IPS DF 6.9 (cell line): ENCODE results near the gene THAP2.
"Not testable (repeated sequence)": the region's sequence is repeated elsewhere in the genome, so short reads cannot be mapped to it uniquely, and the experiment has no call there.

ENCODE experiments used
- DNase-seq: peaks from one replicate; pipeline ENCODE4 v3.0.0-alpha.2; 2013; ENCODE audit warnings: low read depth, low spot score
- H3K27ac ChIP-seq: one replicate; pipeline ENCODE4 v1.5.1; 2013; ENCODE audit warnings: low read length, control low read depth
- H3K27me3 ChIP-seq: 2 replicates; pipeline ENCODE4 v1.6.1; 2013; ENCODE audit warnings: mild to moderate bottlenecking, low read length; ENCODE audit not compliant: control insufficient read depth, insufficient read depth
- H3K36me3 ChIP-seq: 2 replicates; pipeline ENCODE4 v1.6.1; 2013; ENCODE audit warnings: low read length; ENCODE audit not compliant: control insufficient read depth, insufficient read depth
- H3K4me1 ChIP-seq: 2 replicates; pipeline ENCODE4 v1.6.1; 2013; ENCODE audit warnings: low read length; ENCODE audit not compliant: control insufficient read depth, insufficient read depth
- H3K4me3 ChIP-seq: 2 replicates; pipeline ENCODE4 v1.5.1; 2013; ENCODE audit warnings: mild to moderate bottlenecking, low read length
- H3K9me3 ChIP-seq: 2 replicates; pipeline ENCODE4 v1.6.1; 2013; ENCODE audit warnings: low read length, inconsistent platforms; ENCODE audit not compliant: control insufficient read depth, insufficient read depth
- WGBS: extraction: QIAGEN DNeasy Blood & Tissue Kit; methylation state at CpG from one replicate; pipeline ENCODE4 v1.1.7; 2013; ENCODE audit warnings: mixed read lengths, missing lambda C conversion rate; ENCODE audit not compliant: insufficient read length, insufficient coverage; 5-methylcytosine and 5-hydroxymethylcytosine counted together

The THAP2 gene

GRCh38 chr12:71695782-71696181 is 31.7 kb downstream of the THAP2 start:
- no peaks in the 10 kb centered on the region for H3K27me3 ChIP-seq
- DNase-seq, result no peak
- no peak overlapping the region for H3K4me3 ChIP-seq
- no CpG with 5 or more reads among the region's 1 CpG for WGBS
- no peaks in the 10 kb centered on the region for H3K36me3 ChIP-seq
- no peaks in the 10 kb centered on the region for H3K4me1 ChIP-seq
- H3K9me3 ChIP-seq, result no peaks in the 10 kb centered on the region
- no peak overlapping the region for H3K27ac ChIP-seq

GRCh38 chr12:71702181-71702580 is 38.1 kb downstream of the THAP2 start:
- WGBS, result no CpG with 5 or more reads among the region's 8 CpGs
- H3K27me3 ChIP-seq, H3K27ac ChIP-seq, DNase-seq, H3K4me3 ChIP-seq, H3K9me3 ChIP-seq, H3K36me3 ChIP-seq, H3K4me1 ChIP-seq: not testable (repeated sequence)

- Histone ChIP-seq H3K27me3 (no peaks in the 10 kb centered on the region), H3K4me3 (no peak overlapping the region), H3K9me3 (no peaks in the 10 kb centered on the region), H3K4me1 (no peaks in the 10 kb centered on the region), H3K27ac (no peak overlapping the region), H3K36me3 (no peaks in the 10 kb centered on the region)
- no CpG with 5 or more reads among the region's 5 CpGs for WGBS
- no peak for DNase-seq
Measured at GRCh38 chr12:71702590-71702989, 38.5 kb downstream of the THAP2 start.

GRCh38 chr12:71703206-71703605 is 39.1 kb downstream of the THAP2 start:
- H3K9me3 ChIP-seq, result no peaks in the 10 kb centered on the region
- H3K36me3 ChIP-seq, result no peaks in the 10 kb centered on the region
- H3K4me1 ChIP-seq, result no peaks in the 10 kb centered on the region
- DNase-seq, result no peak
- H3K27me3 ChIP-seq, result no peaks in the 10 kb centered on the region
- WGBS, result no CpG with 5 or more reads among the region's 2 CpGs
- H3K27ac ChIP-seq, result no peak overlapping the region
- H3K4me3 ChIP-seq, result no peak overlapping the region

GRCh38 chr12:71704920-71705319 is 40.8 kb downstream of the THAP2 start:
- no peaks in the 10 kb centered on the region for H3K27me3 ChIP-seq
- no peak overlapping the region for H3K27ac ChIP-seq
- no peaks in the 10 kb centered on the region for H3K36me3 ChIP-seq
- H3K9me3 ChIP-seq, result no peaks in the 10 kb centered on the region
- no peak overlapping the region for H3K4me3 ChIP-seq
- WGBS, result no CpG with 5 or more reads among the region's 2 CpGs
- H3K4me1 ChIP-seq, result no peaks in the 10 kb centered on the region
- DNase-seq, result no peak

- Histone ChIP-seq H3K9me3 (no peaks in the 10 kb centered on the region), H3K27ac (no peak overlapping the region), H3K27me3 (no peaks in the 10 kb centered on the region), H3K4me3 (no peak overlapping the region), H3K36me3 (no peaks in the 10 kb centered on the region), H3K4me1 (no peaks in the 10 kb centered on the region)
- DNase-seq, result no peak
- no CpG with 5 or more reads among the region's 1 CpG for WGBS
Measured at GRCh38 chr12:71708658-71709057, 44.6 kb downstream of the THAP2 start.

- Histone ChIP-seq H3K27ac (no peak overlapping the region), H3K27me3 (no peaks in the 10 kb centered on the region), H3K36me3 (no peaks in the 10 kb centered on the region), H3K4me3 (no peak overlapping the region), H3K4me1 (no peaks in the 10 kb centered on the region), H3K9me3 (no peaks in the 10 kb centered on the region)
- no peak for DNase-seq
- WGBS, result no CpG with 5 or more reads among the region's 7 CpGs
Measured at GRCh38 chr12:71710276-71711125, 46.4 kb downstream of the THAP2 start.

- H3K27ac ChIP-seq, result no peak overlapping the region
- H3K36me3 ChIP-seq, result no peaks in the 10 kb centered on the region
- no peak for DNase-seq
- no peaks in the 10 kb centered on the region for H3K27me3 ChIP-seq
- no peak overlapping the region for H3K4me3 ChIP-seq
- no peaks in the 10 kb centered on the region for H3K4me1 ChIP-seq
- no peaks in the 10 kb centered on the region for H3K9me3 ChIP-seq
Measured at GRCh38 chr12:71718611-71719010, 54.5 kb downstream of the THAP2 start.

- Histone ChIP-seq H3K4me1 (no peaks in the 10 kb centered on the region), H3K4me3 (no peak overlapping the region), H3K27me3 (no peaks in the 10 kb centered on the region), H3K36me3 (no peaks in the 10 kb centered on the region), H3K9me3 (no peaks in the 10 kb centered on the region), H3K27ac (no peak overlapping the region)
- no peak for DNase-seq
- WGBS, result no CpG with 5 or more reads among the region's 5 CpGs
Measured at GRCh38 chr12:71719647-71720370, 55.7 kb downstream of the THAP2 start.

GRCh38 chr12:71721783-71722505 is 57.8 kb downstream of the THAP2 start:
- no CpG with 5 or more reads among the region's 4 CpGs for WGBS
- no peak for DNase-seq
- H3K27me3 ChIP-seq, result no peaks in the 10 kb centered on the region
- H3K9me3 ChIP-seq, result no peaks in the 10 kb centered on the region
- H3K4me3 ChIP-seq, result no peak overlapping the region
- no peaks in the 10 kb centered on the region for H3K4me1 ChIP-seq
- no peak overlapping the region for H3K27ac ChIP-seq
- no peaks in the 10 kb centered on the region for H3K36me3 ChIP-seq
